ENCODE results near the gene CDC6.

The CDC6 gene

DNA sequence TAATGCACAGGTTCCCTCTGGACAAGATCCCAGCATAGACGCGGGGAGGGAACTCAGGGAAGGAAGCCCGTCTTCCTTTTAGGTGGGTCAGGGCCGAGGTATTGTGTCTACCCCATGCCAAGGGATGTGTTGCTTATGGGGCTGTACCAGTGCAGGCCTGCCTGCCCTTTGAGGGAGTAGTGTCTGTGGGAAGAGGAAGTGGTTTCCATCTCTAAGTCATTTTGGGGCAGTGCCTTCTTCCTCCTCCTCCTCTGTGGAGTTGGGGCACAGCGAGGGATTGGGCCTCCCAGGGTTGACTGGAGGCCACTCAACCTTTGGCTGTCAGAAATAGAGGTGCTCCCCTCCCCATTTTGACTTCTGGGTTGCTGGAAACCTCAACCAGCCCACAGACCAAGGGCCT is 50.4 kb downstream of the CDC6 start:
- Histone ChIP-seq H3K27ac (ENCODE audit: low read depth, low read length) (no peak overlapping the region), H3K27me3 (ENCODE audit: control insufficient read depth in 5 of 5, insufficient read depth in 4 of 5, low read length in 5 of 5) (no peaks in the 10 kb centered on the region), H3K9ac (ENCODE audit: low read length in 5 of 5) (no peak overlapping the region), H3K36me3 (ENCODE audit: control insufficient read depth in 5 of 5, insufficient read depth in 5 of 5, low read length in 5 of 5) (peaks cover 0 to 9% (median 2%) of the 10 kb centered on the region in 5 donors), H3K4me3 (ENCODE audit: low read depth in 1 of 5, low read length in 5 of 5) (no peak overlapping the region), H3K4me1 (ENCODE audit: control insufficient read depth in 5 of 5, insufficient read depth in 5 of 5, low read length in 5 of 5) (peaks cover 13 to 80% (median 65%) of the 10 kb centered on the region in 5 donors), H3K9me3 (ENCODE audit: control insufficient read depth in 5 of 5, low read length in 5 of 5) (no peaks in the 10 kb centered on the region)

DNA sequence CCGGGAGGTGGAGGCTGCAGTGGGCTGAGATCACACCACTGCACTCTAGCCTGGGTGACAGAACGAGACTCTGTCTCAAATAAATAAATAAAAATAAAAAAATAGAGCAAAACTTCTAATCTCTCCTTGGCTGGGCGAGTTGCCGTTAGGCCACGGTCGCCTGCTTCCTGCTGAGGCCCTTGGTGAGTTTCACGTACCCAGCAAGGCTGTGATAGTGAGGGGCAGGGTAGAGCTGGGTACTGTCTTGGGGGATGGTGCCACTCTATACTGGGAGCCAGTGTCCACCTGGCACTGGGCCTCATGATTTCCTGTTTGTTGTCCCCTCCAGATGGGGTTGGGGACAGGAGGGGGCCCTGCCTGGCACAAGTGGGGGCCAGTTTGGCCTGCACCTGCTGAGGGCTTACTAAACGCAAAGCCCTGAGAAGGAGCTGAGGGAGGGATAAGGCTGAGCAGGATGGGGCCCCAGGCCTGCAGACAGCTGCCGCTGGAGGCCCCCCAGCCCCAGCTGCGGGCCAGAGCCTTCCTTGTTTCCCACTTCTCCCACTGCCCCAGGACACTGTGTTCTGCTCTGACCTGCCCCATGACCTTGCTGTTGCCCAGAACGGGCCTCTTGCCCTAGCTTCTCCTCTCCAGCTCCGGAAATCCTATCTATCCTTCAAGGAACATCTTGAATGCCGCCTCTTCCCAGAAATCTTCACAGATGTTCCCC is 51.4 kb downstream of the CDC6 start:
- H3K9me3 ChIP-seq (ENCODE audit: control insufficient read depth in 5 of 5, low read length in 5 of 5) = no peaks in the 10 kb centered on the region
- peaks cover 0 to 9% (median 2%) of the 10 kb centered on the region in 5 donors for H3K36me3 ChIP-seq (ENCODE audit: control insufficient read depth in 5 of 5, insufficient read depth in 5 of 5, low read length in 5 of 5)
- H3K9ac ChIP-seq (ENCODE audit: low read length in 5 of 5) = no peak overlapping the region
- H3K4me3 ChIP-seq (ENCODE audit: low read depth in 1 of 5, low read length in 5 of 5) = no peak overlapping the region
- H3K27ac ChIP-seq (ENCODE audit: low read depth, low read length) = no peak overlapping the region
- H3K4me1 ChIP-seq (ENCODE audit: control insufficient read depth in 5 of 5, insufficient read depth in 5 of 5, low read length in 5 of 5) = peaks cover 9 to 80% (median 65%) of the 10 kb centered on the region in 5 donors
- no peaks in the 10 kb centered on the region for H3K27me3 ChIP-seq (ENCODE audit: control insufficient read depth in 5 of 5, insufficient read depth in 4 of 5, low read length in 5 of 5)

DNA sequence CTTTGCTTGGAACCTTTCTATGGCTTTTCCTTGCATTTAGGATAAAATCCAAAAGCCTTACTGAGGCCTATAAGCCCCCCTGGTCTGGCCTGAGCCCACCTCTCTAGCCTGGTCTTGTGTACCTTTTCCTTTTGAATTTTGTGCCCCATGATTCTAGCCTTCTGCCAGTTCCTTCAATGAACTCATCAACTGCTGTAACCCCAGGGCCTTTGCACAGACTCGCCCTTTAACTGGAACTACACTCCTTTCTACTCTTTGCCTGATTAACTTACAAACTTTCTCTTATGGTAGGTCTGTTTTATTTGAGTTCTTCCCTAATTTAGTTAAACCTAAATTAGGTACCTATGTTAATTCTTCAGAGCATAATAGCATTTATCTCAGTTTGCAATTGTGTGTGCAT is 52.6 kb downstream of the CDC6 start:
- no peak overlapping the region for H3K4me3 ChIP-seq (ENCODE audit: low read depth in 1 of 5, low read length in 5 of 5)
- no peaks in the 10 kb centered on the region for H3K9me3 ChIP-seq (ENCODE audit: control insufficient read depth in 5 of 5, low read length in 5 of 5)
- H3K4me1 ChIP-seq (ENCODE audit: control insufficient read depth in 5 of 5, insufficient read depth in 5 of 5, low read length in 5 of 5) = peaks cover 6 to 80% (median 64%) of the 10 kb centered on the region in 5 donors
- peaks cover 0 to 9% (median 2%) of the 10 kb centered on the region in 5 donors for H3K36me3 ChIP-seq (ENCODE audit: control insufficient read depth in 5 of 5, insufficient read depth in 5 of 5, low read length in 5 of 5)
- H3K9ac ChIP-seq (ENCODE audit: low read length in 5 of 5) = no peak overlapping the region
- no peaks in the 10 kb centered on the region for H3K27me3 ChIP-seq (ENCODE audit: control insufficient read depth in 5 of 5, insufficient read depth in 4 of 5, low read length in 5 of 5)
- peak overlapping the region; percentile 87 for H3K27ac ChIP-seq (ENCODE audit: low read depth, low read length)

DNA sequence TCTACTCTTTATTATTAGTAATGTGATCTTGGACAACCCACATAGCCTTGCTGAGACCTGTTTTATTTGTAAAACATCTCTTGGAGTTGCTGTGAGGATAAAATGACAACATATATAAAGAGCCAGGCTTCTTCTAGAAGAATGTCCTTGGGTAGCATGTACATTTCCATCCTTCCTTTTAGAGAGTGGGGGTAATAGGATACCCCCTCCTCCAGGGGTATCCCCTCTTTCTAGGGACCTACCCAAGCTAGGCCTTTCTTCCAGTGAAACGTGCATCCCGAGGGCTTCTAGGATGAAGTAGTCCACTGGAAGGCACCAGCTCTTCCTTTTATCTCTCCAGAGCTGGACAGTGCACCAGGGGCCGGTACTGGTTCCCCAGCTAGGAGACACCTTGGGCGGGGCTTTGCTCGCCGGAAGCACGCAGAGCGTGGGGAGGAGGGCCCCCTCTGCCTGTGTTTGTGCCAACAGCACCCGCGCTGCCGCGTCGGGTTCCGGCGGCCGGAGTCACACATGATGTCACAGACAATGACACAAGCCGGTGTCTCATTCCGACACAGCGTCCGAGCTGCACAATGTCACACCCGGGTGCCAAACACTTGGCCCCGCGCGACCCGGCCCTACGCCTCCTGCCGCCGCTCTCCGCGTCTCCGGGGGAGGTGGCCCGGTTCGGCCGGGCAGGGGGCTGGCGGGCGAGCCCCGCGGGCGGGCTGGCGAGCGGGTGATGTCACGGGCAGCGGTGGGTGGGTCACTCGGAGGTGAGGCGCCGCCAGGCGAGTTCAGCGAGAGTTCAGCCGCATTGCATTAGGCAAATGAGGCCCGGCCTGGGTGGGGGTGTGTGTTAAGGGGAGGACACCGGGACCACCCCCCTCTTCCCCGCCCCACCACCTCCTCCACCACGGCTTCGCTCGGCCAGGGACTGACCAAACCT is 53.5 kb downstream of the CDC6 start:
- Histone ChIP-seq H3K9ac (ENCODE audit: low read length in 5 of 5) (peak overlapping the region in 4 of 5 donors; percentile 71 to 80 (median 76)), H3K9me3 (ENCODE audit: control insufficient read depth in 5 of 5, low read length in 5 of 5) (no peaks in the 10 kb centered on the region), H3K4me1 (ENCODE audit: control insufficient read depth in 5 of 5, insufficient read depth in 5 of 5, low read length in 5 of 5) (peaks cover 8 to 81% (median 67%) of the 10 kb centered on the region in 5 donors), H3K36me3 (ENCODE audit: control insufficient read depth in 5 of 5, insufficient read depth in 5 of 5, low read length in 5 of 5) (peaks cover 0 to 9% (median 2%) of the 10 kb centered on the region in 5 donors), H3K27ac (ENCODE audit: low read depth, low read length) (peak overlapping the region; percentile 87), H3K4me3 (ENCODE audit: low read depth in 1 of 5, low read length in 5 of 5) (peak overlapping the region; percentile 84 to 91 (median 87)), H3K27me3 (ENCODE audit: control insufficient read depth in 5 of 5, insufficient read depth in 4 of 5, low read length in 5 of 5) (no peaks in the 10 kb centered on the region)

DNA sequence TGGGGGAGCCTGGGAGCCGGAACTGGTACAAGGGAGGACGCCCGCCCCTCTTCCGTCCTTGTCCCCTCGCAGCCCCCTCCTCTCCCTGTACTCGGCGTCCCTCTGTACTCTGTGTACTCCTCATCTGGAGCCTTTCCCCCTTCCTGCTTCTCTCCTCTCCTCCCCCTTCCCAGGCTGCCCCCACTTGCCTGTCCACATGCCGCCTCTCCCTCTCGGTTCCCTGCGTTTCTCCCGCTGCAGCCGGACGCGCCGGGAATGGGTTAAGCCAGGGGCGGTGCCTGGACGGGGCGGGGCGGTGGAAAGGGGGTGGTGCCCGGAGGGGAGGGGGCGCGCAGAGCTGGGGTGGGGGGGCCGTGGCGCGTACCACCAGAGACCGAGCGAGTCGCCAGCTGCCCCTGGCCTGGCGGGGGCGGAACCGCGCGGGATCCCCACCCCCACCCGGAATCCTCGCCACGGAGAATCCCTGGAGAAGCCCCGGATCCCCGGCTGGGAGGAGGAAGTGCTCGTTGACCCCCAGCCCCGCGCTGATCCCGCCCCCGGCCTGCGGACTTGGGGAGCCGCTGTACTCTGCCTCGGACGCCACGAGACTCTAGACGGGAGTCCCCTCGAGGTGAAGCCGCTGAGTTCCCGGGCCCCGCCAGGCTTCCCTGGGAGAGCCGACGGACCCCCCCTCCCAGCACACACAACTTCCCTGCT is 54.3 kb downstream of the CDC6 start:
- Histone ChIP-seq H3K4me1 (ENCODE audit: control insufficient read depth in 5 of 5, insufficient read depth in 5 of 5, low read length in 5 of 5) (peaks cover 11 to 88% (median 75%) of the 10 kb centered on the region in 5 donors), H3K36me3 (ENCODE audit: control insufficient read depth in 5 of 5, insufficient read depth in 5 of 5, low read length in 5 of 5) (peaks cover 0 to 9% (median 2%) of the 10 kb centered on the region in 5 donors)

DNA sequence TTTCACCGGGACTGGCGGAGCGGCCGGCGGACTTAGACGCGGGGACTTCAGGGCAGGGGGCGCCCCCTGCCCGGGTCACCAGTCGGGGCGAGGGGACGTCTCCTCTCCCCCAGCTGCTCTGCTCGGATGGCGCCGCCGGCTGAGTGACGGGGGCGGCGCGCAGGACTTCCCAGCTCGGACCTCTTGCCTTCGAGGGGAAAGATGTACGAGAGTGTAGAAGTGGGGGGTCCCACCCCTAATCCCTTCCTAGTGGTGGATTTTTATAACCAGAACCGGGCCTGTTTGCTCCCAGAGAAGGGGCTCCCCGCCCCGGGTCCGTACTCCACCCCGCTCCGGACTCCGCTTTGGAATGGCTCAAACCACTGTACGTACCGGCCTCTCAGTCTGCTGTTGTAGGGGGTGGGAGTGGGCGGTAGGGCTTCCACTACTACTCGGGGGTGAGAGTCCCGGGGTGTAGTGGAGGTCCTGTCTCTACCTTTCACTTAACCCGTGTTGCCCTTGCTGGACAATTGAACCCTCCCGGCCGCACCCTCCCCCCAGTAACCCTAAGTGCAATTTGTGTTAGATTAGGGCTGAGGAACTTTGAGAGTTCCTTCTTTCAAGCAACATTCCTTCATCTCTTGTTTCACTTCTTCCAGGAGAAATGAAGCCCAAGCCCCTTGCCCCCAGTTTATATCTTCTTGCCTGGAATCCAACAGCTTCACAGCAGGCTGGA is 55.0 kb downstream of the CDC6 start:
- Histone ChIP-seq H3K27ac (ENCODE audit: low read depth, low read length) (peak overlapping the region; percentile 87), H3K36me3 (ENCODE audit: control insufficient read depth in 5 of 5, insufficient read depth in 5 of 5, low read length in 5 of 5) (peaks cover 0 to 9% (median under 1%) of the 10 kb centered on the region in 5 donors), H3K9ac (ENCODE audit: low read length in 5 of 5) (peak overlapping the region; percentile 77 to 93 (median 87)), H3K4me1 (ENCODE audit: control insufficient read depth in 5 of 5, insufficient read depth in 5 of 5, low read length in 5 of 5) (peaks cover 13 to 92% (median 80%) of the 10 kb centered on the region in 5 donors), H3K4me3 (ENCODE audit: low read depth in 1 of 5, low read length in 5 of 5) (peak overlapping the region; percentile 84 to 91 (median 85)), H3K27me3 (ENCODE audit: control insufficient read depth in 5 of 5, insufficient read depth in 4 of 5, low read length in 5 of 5) (no peaks in the 10 kb centered on the region), H3K9me3 (ENCODE audit: control insufficient read depth in 5 of 5, low read length in 5 of 5) (no peaks in the 10 kb centered on the region)

More for the DNA sequence above, 54.3 kb downstream of the CDC6 start:
- no peaks in the 10 kb centered on the region for H3K27me3 ChIP-seq (ENCODE audit: control insufficient read depth in 5 of 5, insufficient read depth in 4 of 5, low read length in 5 of 5)
- H3K9me3 ChIP-seq (ENCODE audit: control insufficient read depth in 5 of 5, low read length in 5 of 5) = no peaks in the 10 kb centered on the region
- H3K9ac ChIP-seq (ENCODE audit: low read length in 5 of 5) = peak overlapping the region; percentile 77 to 93 (median 87)
- peak overlapping the region; percentile 87 for H3K27ac ChIP-seq (ENCODE audit: low read depth, low read length)
- H3K4me3 ChIP-seq (ENCODE audit: low read depth in 1 of 5, low read length in 5 of 5) = peak overlapping the region; percentile 84 to 91 (median 87)

DNA sequence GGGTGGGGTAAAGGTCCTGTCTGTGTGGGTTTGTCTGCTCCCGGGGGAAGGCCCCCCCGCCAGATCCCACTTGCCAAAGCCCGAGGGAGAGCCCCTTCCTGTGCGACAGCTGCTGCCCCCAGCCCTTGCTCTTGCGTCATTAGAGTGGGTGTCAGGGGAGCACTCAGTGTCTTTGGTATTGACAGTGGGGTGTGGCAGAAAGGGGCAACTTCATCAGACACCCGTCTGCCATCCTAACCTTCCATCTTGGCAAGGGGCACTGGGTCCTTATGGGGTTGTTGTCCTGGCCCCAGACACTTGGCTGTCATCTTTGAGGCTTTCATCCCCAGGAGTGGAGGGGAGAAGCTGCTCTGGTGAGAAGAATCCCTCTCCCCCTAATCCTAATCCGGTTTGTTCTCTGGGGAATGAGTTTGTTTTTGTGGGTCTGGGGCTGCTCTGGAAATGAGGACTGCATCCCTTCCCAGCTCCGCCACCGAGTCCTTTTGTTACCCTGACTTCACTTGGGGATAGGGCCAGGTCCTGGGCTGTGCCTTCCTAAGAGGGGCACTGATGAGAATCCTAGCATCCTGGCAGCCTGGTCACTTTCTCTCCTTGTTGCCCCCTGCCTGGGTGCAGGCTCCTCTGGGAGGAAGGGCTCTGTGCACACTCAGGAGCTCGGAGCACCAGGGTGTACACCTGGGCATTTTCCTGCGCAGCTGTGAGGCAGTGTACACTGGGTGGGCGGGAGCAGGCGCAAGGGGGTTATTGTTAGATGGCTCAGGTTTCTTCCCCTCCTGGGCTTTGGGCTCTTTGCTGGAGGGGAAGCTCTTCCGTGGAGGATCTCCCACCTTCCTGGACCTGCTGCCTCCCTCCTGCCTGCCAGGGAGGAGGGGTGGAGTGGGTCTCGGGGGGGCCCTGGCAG is 55.8 kb downstream of the CDC6 start:
- peaks cover 18 to 92% (median 80%) of the 10 kb centered on the region in 5 donors for H3K4me1 ChIP-seq (ENCODE audit: control insufficient read depth in 5 of 5, insufficient read depth in 5 of 5, low read length in 5 of 5)
- H3K9ac ChIP-seq (ENCODE audit: low read length in 5 of 5) = peak overlapping the region; percentile 77 to 93 (median 87)
- H3K36me3 ChIP-seq (ENCODE audit: control insufficient read depth in 5 of 5, insufficient read depth in 5 of 5, low read length in 5 of 5) = peaks cover 0 to 12% (median 4%) of the 10 kb centered on the region in 5 donors
- peak overlapping the region; percentile 87 for H3K27ac ChIP-seq (ENCODE audit: low read depth, low read length)
- H3K27me3 ChIP-seq (ENCODE audit: control insufficient read depth in 5 of 5, insufficient read depth in 4 of 5, low read length in 5 of 5) = no peaks in the 10 kb centered on the region
- H3K9me3 ChIP-seq (ENCODE audit: control insufficient read depth in 5 of 5, low read length in 5 of 5) = no peaks in the 10 kb centered on the region
- peak overlapping the region; percentile 84 to 91 (median 85) for H3K4me3 ChIP-seq (ENCODE audit: low read depth in 1 of 5, low read length in 5 of 5)

DNA sequence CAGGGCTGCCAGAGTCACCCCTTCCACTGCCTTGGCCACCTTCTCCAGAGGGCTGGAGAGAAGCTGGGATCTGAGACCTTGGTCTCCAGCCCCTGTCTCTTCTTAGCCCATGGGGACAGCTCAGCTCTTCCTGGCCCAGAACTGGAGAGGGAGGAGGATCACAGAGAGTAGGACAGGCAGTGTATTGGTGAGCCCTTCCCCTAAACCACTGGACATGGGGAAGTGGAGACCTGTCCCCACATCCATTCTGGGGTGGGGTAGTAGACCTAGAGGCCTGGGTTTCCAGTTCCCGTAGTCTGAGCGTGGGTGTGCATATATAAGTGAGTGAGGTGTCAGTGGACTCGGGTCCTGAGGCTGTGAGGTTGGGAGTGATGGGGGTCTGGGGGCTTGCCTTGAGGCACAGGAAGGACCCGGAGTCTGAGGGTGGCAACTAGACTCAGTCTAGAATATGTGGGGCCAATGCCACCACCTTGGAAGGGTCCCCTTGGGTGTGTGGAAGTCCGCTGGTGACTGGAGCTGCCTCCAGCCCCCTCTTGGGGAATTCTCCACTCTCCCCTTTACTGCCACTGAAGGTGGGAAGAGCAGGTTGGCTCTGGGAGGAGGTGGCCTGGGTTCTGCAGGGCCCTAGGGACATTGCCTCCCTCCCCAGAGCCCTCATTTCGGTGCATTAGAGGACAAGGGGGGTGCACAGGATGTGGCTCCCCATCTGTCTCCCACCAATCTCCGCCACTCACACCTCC is 56.9 kb downstream of the CDC6 start:
- peak overlapping the region; percentile 87 for H3K27ac ChIP-seq (ENCODE audit: low read depth, low read length)
- H3K4me3 ChIP-seq (ENCODE audit: low read depth in 1 of 5, low read length in 5 of 5) = peak overlapping the region; percentile 84 to 91 (median 85)
- H3K9me3 ChIP-seq (ENCODE audit: control insufficient read depth in 5 of 5, low read length in 5 of 5) = no peaks in the 10 kb centered on the region
- H3K27me3 ChIP-seq (ENCODE audit: control insufficient read depth in 5 of 5, insufficient read depth in 4 of 5, low read length in 5 of 5) = no peaks in the 10 kb centered on the region
- H3K4me1 ChIP-seq (ENCODE audit: control insufficient read depth in 5 of 5, insufficient read depth in 5 of 5, low read length in 5 of 5) = peaks cover 26 to 96% (median 82%) of the 10 kb centered on the region in 5 donors
- H3K9ac ChIP-seq (ENCODE audit: low read length in 5 of 5) = peak overlapping the region in 4 of 5 donors; percentile 56 to 93 (median 90)
- H3K36me3 ChIP-seq (ENCODE audit: control insufficient read depth in 5 of 5, insufficient read depth in 5 of 5, low read length in 5 of 5) = peaks cover 0 to 23% (median 13%) of the 10 kb centered on the region in 5 donors

Measured in subcutaneous abdominal adipose tissue (tissue), 5 donors.